HG02571 (cell line): ENCODE data around the gene TGDS.
"Not testable (repeated sequence)": the region's sequence is repeated elsewhere in the genome, so short reads cannot be mapped to it uniquely, and the experiment has no call there.

Experiments
- ATAC-seq: cut with Tn5 transposase; IDR thresholded peaks from one replicate; pipeline ENCODE4 v1.9.1; 2021; ENCODE audit warnings: mild to moderate bottlenecking, moderate library complexity; ENCODE audit not compliant: unreplicated experiment

TGDS gene

GRCh38 chr13:94556041-94556440, 39.9 kb downstream of the TGDS start:
- ATAC-seq: no peak

GRCh38 chr13:94553766-94554165, 42.2 kb downstream of the TGDS start:
- no peak for ATAC-seq

- ATAC-seq: no peak
These were observed 43.9 kb downstream of the TGDS start for GRCh38 chr13:94552095-94552494.

DNA sequence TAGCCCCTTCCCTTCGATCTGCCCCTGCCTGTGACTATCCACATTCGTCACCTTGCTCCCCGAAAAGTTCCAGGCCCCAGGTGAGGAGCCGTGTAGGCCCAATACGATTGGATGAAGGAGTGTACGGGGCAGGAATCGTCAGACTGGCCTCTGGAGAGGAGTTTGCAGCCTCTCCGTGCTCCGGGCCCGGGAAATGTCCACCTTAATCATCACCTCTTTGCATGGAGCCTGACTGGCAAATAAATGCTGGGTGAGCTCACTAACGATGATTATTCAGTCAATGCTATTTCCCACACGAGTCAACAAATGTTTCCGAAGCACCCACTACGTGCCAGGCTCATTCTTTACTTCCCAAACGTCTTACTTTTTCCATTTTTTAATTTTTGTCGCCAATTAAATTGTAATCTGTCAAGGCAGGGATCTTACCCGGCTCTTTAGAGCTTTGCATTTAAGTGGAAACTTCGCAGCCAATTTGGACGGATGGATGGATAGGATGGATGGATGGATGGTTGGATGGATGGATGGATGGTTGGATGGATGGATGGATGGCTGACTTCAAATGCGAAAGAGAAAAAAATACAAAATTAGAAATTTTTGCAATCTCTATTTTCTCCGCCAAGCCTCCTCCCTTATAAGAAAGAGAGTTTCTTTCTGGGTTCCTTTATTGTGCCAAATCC, 45.8 kb downstream of the TGDS start:
- no peak for ATAC-seq

- peak; percentile 88 for ATAC-seq
These were observed 46.5 kb downstream of the TGDS start for GRCh38 chr13:94549232-94550061.

DNA sequence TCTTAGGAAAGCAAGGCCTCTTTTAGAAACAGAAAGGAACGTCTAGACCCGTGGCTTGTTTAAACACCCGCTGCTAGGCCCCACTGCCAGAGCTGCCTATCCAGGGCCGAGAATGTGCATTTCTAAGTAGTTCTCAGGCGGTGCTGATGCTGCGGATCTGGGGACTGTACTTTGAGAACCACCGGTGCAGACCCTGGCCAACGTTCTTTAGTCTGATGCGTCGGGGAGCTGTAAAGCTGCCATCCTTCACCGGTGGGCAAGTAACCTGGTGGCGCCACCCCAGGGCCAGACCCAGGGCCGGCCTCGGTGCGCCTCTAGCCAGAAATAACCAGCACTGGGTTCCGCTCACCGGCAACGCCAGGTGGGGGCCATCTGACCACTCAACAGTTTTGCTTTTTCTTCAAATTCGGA, 47.1 kb downstream of the TGDS start:
- ATAC-seq: peak; percentile 52

DNA sequence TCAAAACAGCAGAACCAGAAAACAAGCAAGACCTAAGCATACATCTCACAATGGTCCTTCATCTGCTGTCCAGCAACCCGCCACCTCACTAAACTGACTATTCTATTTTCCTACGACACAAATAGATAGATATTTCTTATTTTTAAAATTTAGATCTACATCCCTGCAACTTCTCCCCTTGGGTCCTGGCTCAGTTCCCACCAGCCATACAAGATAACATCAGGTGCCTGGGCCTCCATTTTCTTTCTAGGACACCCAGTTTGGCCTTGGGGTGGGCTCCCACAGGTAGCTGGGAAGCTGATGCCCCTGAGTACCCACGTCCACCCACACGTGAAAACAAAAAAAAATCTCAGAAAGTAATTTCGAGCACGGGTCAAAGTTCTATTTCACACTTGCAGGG, 47.6 kb downstream of the TGDS start:
- no peak for ATAC-seq

GRCh38 chr13:94546061-94546839, 49.7 kb downstream of the TGDS start:
- no peak for ATAC-seq

DNA sequence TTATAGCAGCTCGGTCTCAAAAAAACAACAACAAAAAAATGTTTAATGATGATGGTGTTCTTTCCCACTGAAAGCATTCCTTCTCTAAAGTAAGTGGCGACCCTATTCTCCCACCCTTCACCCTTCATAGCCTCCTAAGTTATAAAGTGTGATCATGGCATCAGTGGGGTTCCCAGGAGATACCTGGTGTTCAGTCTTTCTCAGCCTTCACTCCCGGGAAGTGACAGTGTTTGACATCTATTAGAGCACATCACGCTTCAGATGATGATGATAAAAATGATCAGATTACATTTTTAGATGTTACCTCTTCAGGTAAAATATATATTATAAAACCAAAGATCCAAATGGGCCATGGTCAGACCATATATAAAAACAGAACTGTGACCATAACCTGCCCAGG, 51.0 kb downstream of the TGDS start:
- ATAC-seq: no peak

DNA sequence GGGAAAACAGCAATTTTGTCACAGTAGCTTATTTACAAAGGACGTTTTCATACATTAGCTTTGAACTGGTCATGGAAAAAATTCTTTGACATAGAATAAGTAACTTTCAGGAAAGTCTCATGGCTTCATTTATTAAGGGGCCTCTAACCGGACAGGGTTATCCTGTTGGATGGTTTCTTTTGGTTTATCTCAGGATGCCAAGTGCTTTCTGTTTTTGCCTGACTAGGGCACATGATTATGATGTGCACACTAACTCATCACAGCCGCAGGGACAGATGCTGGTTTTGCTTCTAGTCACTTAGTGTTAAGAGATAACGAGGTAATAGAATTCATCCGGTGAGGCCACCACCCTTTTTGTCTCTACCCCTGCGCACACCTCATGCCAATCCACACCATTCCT, 53.0 kb downstream of the TGDS start:
- no peak for ATAC-seq

DNA sequence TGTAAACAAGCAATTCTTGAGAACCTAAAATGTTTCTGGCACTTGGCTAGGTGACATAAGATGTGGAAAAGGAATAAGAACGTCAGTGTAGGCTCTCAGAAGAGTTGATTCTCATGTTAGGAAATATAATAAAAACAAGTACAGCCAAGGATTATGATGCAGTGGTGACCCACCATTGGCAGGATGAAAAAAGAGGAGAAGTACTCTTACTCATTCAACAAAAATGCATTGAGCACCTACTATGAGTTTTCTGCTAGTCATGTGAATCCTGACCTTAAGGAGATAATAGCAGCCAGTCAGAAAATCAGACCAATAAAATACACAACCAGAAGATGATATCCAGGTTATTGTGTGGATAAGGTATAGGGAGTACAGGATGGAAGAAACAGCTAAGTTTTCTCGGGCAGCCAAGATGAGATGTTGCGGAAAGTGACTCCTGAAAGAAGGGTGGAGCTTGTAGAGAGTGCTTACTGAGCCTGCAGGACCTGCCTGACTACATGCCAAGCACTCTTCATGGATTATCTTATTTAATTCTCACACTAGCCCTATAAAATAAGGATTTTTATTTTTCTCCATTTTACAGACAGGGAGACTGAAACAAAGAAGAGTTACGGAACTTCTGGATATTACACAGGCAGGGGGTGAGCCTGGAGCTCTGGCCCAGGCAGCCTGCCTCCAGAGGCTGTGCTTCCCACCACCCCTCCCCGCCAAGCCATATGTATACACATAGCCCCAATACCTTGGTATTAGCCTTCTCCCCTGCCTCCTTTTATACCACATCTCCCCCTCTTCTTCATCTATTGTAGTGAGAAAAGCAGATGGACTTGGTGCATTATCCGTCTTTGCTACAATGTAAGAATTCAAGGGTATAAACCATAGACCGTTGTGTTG, 58.0 kb downstream of the TGDS start:
- ATAC-seq: no peak

DNA sequence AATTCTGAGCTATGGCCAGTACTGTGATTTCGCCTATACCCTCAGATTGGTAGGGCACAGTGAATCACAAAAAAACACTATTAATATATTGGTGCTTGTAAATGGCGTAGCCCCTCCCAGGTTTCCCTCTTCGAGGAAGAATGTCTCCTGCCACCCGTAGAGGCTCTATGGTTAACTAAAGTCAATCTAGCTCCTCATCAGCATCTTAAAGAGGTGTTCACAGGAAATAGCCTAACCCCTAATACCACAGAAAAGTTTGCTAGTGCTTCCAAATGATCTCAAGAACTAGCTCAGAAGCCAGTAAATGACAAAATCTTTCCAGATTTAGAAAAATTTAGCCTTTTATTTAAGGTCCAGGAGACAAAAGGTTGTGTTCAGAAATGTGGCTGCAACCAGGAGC, 60.2 kb downstream of the TGDS start:
- ATAC-seq: no peak

GRCh38 chr13:94535231-94535630, 60.7 kb downstream of the TGDS start:
- no peak for ATAC-seq

DNA sequence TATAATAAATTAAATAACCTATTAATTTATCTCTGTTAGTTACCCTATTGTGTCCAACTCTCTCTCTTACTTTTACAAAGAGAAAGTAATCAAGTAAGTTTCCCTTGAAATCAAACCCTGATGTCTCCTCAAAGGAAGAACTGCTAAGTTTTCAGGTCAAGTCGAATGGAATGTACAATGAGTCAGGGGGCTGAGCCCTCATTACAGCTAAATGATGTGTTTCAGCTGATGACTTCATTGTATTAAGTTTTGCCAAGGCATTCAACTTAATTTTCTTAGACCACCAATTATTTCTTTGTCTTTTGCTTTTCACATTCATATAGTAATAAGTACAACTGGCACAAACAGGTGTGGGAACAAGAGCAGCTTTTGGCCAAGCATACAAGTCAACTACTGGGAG, 61.8 kb downstream of the TGDS start:
- no peak for ATAC-seq

- ATAC-seq: not testable (repeated sequence)
These were observed 63.7 kb downstream of the TGDS start for GRCh38 chr13:94532278-94532677.

GRCh38 chr13:94526956-94527355, 69.0 kb downstream of the TGDS start:
- not testable (repeated sequence) for ATAC-seq

DNA sequence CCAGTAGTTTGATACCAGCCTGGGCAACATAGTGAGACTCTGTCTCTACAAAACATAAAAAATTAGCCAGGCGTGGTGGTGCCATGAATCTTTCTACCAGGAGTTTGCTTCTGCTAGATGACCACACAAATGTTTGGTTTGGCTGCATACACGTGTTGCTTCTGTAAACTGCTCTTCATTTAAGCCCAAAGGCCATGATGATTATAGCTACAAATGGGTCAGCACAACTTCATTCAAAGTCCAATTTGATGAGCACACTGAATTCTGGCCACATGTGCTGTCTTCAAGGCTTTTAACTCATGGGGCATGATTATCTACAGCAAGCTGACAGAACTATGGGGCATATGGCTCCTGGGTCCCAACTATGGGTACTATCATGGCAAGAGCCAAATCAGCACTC, 70.2 kb downstream of the TGDS start:
- ATAC-seq: no peak

GRCh38 chr13:94524407-94524806, 71.5 kb downstream of the TGDS start:
- no peak for ATAC-seq
